LNCAP (cell line): ENCODE data around the gene STK32B.

Experiments
- CTCF ChIP-seq: fragments of 450-650 bp; IDR thresholded peaks from 2 replicates; pipeline ENCODE4 v1.5.1; 2017; ENCODE audit warnings: mild to moderate bottlenecking

Gene STK32B

GRCh38 chr4:5033281-5033841 lies 17.9 kb upstream of the STK32B start:
- TF ChIP-seq CTCF: no peak

- no peak for TF ChIP-seq CTCF
Measured at GRCh38 chr4:5034206-5034605, 17.1 kb upstream of the STK32B start.

- TF ChIP-seq CTCF: no peak
Measured at GRCh38 chr4:5036239-5036638, 15.0 kb upstream of the STK32B start.

- no peak for TF ChIP-seq CTCF
Measured at GRCh38 chr4:5037553-5038551, 13.4 kb upstream of the STK32B start.

GRCh38 chr4:5039800-5040199 lies 11.5 kb upstream of the STK32B start:
- no peak for TF ChIP-seq CTCF

GRCh38 chr4:5040856-5041620 lies 10.2 kb upstream of the STK32B start:
- TF ChIP-seq CTCF: no peak

- no peak for TF ChIP-seq CTCF
Measured at GRCh38 chr4:5041699-5042098, 9.6 kb upstream of the STK32B start.
